ENCODE measurements around the gene SEMA3F. TPM values are rescaled to one million over a fixed set of nuclear protein-coding genes. Genes with fewer than 3 reads are reported as not detected.

The SEMA3F gene
- total RNA-seq, 4 donors from 2014 or later: 106 to 151 (median 120) TPM

DNA sequence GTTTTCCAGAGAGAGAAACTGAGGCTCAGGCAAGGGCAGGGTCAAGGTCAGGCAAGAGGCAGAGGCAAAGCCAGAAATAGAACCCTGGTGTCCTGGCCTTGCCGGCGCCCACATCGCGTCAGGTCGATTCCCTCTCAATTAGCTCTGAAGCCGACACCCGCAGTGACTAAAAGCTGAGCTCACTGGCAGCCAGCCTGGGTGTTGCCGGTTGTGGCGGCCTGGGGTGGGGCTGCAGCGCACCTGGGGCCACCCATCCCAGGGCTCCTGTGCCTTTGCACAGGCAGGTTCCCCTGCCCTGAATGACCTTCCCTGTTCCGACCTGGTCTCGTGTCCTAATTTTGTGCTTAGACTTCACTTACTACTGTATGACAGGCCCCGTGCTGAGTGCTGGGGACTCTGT is 6.2 kb downstream of the SEMA3F start:
- 45 to 52% methylated on average over 13 of the region's 13 CpGs for WGBS, 2 donors
- TF ChIP-seq POLR2A (IDR thresholded peaks at IDR 0.05): no peak
- TF ChIP-seq, protein P1, sequence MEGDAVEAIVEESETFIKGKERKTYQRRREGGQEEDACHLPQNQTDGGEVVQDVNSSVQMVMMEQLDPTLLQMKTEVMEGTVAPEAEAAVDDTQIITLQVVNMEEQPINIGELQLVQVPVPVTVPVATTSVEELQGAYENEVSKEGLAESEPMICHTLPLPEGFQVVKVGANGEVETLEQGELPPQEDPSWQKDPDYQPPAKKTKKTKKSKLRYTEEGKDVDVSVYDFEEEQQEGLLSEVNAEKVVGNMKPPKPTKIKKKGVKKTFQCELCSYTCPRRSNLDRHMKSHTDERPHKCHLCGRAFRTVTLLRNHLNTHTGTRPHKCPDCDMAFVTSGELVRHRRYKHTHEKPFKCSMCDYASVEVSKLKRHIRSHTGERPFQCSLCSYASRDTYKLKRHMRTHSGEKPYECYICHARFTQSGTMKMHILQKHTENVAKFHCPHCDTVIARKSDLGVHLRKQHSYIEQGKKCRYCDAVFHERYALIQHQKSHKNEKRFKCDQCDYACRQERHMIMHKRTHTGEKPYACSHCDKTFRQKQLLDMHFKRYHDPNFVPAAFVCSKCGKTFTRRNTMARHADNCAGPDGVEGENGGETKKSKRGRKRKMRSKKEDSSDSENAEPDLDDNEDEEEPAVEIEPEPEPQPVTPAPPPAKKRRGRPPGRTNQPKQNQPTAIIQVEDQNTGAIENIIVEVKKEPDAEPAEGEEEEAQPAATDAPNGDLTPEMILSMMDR (IDR thresholded peaks at IDR 0.05): no peak
- intact Hi-C loops (cut with DNase I; ENCODE audit: low total_unique reads): no loop called here
- peak in 1 of 2 donors; percentile 66 for DNase-seq (ENCODE audit: low spot score in 2 of 2)
- no peak overlapping the region for H3K4me3 ChIP-seq (ENCODE audit: low read depth, poor library complexity, severe bottlenecking)

DNA sequence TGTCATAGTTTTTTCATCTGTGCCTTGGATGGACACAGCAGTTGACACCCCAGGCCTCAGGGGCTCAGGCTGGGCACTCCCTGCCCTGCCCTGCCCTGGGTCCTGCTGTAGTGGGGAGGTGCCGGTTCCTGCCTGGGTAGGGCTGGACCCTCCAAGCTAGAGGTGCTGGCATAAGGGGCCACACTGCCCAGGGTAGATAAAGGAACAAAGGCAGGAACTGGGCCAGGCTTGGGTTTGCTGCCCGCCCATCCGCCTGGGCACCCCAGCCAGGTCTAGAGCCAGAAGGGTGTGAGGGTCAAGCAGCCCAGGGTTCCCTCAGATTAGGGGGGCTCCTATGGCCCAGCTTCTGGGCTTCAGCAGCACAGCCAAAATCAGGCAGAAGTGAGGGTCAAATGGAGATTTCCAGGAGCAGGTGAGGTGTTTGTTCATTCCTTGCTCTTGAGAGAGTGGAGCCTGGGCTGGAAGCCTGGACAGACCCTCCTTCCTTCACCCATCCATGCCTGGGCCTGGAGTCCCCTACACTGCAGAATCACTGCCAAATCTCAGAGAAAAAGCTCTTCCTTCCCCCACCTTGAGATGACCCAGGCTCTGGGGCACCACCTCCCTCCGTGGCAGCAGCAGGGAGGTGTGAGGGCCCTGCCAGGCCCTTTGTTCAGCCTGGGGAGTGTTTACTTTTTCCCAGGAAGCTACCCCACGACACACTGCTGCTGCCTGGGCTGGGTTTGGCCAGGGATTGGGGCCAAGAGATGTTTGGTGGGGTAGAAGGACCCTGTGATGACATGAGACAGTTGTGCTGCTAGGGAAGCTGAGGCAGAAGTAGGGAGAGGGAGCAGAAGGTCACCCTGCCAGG is 7.1 kb downstream of the SEMA3F start:
- no peak overlapping the region for H3K4me3 ChIP-seq (ENCODE audit: low read depth, poor library complexity, severe bottlenecking)
- DNase-seq (ENCODE audit: low spot score in 2 of 2): no peak
- intact Hi-C loops (cut with DNase I; ENCODE audit: low total_unique reads): no loop called here
- 59 to 61% methylated on average over 5 of the region's 5 CpGs for WGBS, 2 donors
- TF ChIP-seq, protein P1 (IDR thresholded peaks at IDR 0.05): no peak
- no peak for TF ChIP-seq POLR2A (IDR thresholded peaks at IDR 0.05)

DNA sequence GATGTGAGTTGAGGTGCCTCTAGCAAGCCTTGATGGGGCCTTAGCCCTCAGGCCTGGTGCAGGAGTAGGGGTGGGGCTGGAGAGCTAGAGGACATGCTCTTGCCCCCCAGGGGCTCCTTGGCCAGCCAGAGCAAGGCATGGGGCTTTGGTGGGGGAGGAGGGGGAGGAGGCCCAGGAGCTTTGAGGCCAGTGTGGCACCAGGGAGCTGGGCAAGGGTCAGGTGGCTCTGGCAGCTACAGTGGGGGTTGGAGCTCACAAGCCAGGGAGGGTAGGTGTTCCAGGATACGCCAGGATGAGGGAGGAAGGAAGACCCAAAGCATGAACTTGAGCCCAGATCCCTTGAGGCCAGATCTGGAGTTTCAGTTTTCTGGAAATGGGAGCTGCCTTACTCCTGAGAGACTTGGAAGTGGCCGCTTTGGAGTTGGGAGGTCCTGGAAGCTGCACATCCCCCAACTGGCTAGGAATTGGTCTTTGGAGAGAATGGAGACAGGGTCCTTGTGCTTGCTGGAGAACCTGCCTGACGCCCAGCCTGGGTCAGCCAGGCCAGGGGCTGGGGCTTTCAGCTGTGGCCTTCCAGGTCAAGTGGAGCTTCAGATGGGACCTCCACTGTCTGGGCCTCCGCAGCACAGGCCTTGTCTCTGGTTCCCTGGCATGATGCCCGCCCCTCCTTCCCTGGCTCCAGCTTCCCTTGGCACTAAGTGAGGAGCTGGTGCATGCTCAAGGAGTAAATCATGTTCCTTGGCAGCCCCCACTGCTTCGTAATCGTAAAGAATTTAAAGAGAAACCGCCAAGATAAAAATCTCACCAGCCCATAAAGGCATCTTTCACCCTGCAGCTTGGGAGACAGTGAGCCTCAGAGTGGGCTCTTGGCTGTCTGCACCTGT is 8.7 kb downstream of the SEMA3F start:
- peak; percentile 86 to 97 for DNase-seq (ENCODE audit: low spot score in 2 of 2)
- WGBS, 2 donors: 29 to 30% methylated on average over 8 of the region's 8 CpGs
- intact Hi-C loops (cut with DNase I; ENCODE audit: low total_unique reads): no loop called here
- no peak overlapping the region for H3K4me3 ChIP-seq (ENCODE audit: low read depth, poor library complexity, severe bottlenecking)
- TF ChIP-seq, protein P1 (IDR thresholded peaks at IDR 0.05): no peak
- TF ChIP-seq POLR2A (IDR thresholded peaks at IDR 0.05): no peak

DNA sequence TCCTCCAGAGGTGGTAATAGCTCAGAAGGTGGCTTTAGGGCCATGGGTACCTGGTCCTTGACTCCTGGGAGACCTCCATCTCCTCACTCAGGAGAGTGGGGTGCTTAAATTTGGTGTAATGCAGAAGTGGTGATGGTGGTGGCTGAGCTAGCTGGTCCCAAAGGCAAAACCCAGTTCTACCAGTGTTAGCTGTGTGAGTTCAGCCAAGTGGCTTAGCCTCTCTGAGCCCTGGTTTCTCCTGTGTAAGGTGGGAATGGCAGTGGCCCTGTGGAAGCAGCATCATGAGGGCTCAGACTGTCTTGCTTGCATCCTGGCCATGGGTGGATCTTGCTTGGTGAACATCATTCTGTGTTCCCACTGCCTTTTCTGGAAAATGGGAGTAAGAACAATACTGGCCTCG is 9.4 kb downstream of the SEMA3F start:
- intact Hi-C loops (cut with DNase I; ENCODE audit: low total_unique reads): no loop called here
- WGBS, 2 donors: 13 to 31% methylated on average over 1 of the region's 1 CpG
- no peak overlapping the region for H3K4me3 ChIP-seq (ENCODE audit: low read depth, poor library complexity, severe bottlenecking)
- TF ChIP-seq, protein P1 (IDR thresholded peaks at IDR 0.05): no peak
- TF ChIP-seq POLR2A (IDR thresholded peaks at IDR 0.05): no peak
- DNase-seq (ENCODE audit: low spot score in 2 of 2): no peak

DNA sequence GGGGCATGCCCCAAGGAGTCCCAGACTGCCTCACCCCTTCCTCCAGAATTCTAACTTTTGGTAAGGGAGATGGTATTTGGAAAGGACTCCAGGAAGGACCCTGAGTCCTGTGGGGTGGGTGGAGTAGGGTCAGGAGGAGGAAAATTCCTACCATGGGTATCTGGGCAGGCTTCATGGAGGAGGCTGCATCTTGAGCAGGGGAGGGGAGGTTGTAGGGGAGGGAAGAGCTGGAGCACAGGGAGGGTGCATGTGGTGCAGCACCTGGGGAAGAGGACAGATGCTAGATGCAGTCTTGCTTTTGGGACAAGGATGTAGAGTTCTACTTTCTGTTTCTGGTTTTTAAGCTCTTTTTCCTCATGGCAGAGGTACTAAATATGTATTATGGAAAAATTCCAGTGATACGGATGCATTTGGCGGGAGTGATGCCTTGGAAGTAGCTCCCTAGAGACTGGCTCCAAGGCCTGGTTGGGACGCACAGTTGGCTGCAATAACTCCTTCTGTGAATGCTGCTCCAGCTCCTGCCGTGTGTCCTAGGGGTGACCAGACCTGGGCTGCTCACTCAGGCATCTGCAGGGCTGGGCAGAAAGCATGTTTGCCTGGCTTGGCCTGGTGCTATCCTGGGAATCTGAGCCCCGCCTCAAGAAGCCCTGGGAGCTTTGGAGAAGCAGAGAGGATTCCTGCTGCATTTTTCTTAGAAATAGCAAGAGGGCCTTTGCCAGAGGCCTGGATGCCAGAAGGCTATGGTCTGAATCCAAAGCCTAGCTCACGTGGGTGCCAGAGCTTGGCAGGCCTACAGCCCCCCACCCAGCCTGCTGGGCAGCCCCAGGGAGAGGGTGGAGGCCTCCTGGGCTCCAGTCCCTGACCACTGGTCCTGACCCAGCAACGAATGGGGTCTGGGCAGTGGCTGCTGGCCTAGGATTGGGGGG is 10.1 kb downstream of the SEMA3F start:
- intact Hi-C loops (cut with DNase I; ENCODE audit: low total_unique reads): no loop called here
- WGBS, 2 donors: 5 to 16% methylated on average over 7 of the region's 7 CpGs
- no peak overlapping the region for H3K4me3 ChIP-seq (ENCODE audit: low read depth, poor library complexity, severe bottlenecking)
- no peak for DNase-seq (ENCODE audit: low spot score in 2 of 2)
- TF ChIP-seq, protein P1 (IDR thresholded peaks at IDR 0.05): no peak
- no peak for TF ChIP-seq POLR2A (IDR thresholded peaks at IDR 0.05)
